ENCODE results near the gene TRIM38.
"Not testable (repeated sequence)": the region's sequence is repeated elsewhere in the genome, so short reads cannot be mapped to it uniquely, and the experiment has no call there.

TRIM38 gene, protein sequence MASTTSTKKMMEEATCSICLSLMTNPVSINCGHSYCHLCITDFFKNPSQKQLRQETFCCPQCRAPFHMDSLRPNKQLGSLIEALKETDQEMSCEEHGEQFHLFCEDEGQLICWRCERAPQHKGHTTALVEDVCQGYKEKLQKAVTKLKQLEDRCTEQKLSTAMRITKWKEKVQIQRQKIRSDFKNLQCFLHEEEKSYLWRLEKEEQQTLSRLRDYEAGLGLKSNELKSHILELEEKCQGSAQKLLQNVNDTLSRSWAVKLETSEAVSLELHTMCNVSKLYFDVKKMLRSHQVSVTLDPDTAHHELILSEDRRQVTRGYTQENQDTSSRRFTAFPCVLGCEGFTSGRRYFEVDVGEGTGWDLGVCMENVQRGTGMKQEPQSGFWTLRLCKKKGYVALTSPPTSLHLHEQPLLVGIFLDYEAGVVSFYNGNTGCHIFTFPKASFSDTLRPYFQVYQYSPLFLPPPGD

DNA sequence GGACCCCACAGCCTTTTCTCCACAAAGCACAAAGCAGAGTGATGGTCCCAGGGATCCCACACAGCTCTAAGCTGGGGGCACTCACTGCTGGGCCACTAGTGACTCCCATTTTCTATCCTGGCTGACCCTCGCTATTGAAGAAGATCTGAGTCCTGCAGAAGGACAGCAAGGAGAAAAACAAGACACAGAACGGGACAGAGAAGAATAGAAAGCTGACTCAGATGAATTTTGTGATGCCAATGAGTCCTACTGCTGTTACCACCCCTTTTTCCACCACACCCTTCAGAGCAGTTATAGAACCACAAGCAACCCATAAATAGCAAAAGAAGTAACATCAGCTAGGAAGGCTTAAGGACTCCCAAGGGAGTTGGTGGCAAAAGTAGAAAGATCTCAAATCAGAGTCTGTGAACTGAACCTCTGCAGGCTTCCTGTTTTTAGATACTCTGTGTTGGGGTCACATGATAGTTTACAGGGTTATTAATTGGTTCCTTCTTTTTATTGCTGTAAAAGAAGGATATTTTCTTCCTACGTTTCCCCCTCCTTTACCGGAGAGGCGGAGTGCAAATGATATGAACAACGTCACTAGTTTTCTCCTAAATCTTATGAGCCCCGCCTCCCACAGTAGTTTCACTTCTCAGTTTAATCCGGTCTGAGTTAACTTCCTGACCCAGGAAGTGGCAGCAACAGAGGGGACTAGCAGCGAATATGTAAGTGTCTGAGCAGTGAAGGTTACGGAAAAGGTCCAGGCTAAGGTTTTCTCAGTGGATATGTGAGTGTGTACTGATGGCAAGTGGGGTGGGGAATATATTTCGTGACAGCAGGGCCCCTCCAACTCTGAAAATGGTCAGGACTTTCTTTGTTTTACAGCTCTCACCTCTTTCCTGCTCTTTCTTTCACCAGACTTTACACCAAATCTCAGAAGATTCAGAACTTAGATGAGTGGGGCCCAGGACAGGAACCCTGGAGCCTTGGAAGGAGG, at the start of gene TRIM38:
TRIM38 (plus strand) TSS at position 654 of the 979 bp plus-strand sequence. CDS start 3,721 bp downstream, outside the sequence.
- DNase-seq (ENCODE audit: low read depth) = peak; percentile 52

DNA sequence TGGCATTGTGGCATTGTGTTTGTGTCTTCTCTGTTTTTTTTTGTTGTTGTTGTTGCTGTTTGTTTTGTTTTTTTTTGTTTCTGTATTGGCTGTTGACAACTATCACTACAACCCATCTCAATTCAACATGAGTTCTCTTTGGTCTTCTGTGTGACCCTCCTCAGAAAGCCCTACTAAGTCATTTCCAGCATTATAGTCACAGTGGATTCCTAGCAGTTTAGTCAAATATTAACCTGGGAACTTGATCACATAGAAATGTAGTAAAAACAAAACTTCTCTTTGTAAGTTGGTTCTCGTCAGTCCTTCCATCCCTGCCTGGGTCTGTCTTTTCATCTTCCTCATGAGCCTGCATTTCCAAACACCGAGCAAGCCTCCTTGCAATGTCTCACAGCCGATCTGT, 48.9 kb upstream of the TRIM38 start:
- no peak for DNase-seq (ENCODE audit: low read depth)

DNA sequence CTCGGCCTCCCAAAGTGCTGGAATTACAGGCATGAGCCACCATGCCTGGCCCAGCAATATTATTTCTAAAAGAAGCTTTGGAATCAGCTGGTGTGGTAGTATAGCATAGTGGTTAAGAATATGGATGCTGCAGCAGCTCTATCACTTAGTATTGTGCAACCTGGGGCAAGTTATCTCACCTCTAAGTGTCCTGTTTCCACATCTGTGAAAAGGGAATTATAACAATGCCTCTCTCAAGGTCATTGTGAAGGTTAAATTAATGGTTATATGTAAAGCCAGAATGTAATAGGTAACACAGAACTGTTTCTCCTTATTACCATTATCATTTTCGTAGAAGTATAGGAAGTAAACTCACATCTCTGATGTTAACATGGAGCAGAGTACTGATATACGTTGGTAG, 46.3 kb upstream of the TRIM38 start:
- no peak for DNase-seq (ENCODE audit: low read depth)

DNA sequence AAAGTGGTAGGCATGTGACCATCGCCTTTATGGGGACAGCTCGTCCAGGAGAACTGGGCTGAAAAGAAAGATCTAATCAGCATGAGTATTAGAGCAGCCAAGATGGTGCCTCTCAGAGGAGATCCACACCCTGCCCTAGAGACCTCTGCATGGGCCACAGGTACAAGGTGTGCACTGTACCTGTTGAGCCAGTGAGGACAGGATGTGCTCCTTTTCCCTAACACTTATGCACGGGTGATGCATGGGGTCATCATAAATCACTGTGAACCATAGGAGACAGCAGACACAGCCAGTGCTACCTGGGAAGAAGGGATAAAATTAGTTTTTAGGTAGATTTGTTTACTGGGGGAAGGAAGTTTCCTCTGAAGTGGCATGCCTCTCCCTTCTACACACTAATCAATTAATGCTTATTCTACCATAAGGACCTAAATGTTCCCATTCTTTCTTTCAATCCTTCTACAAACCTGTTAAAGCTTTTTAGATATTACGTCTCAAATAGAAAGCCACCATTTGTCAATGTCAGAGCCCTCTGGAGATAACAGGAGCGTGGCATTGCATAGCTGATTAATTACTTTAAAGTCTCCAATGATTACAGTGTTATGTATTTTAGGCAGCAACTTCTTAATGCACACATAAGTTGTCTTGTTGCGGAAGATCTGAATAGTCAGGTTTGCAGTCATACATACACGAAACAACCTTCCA, 45.7 kb upstream of the TRIM38 start:
- DNase-seq (ENCODE audit: low read depth) = no peak

DNA sequence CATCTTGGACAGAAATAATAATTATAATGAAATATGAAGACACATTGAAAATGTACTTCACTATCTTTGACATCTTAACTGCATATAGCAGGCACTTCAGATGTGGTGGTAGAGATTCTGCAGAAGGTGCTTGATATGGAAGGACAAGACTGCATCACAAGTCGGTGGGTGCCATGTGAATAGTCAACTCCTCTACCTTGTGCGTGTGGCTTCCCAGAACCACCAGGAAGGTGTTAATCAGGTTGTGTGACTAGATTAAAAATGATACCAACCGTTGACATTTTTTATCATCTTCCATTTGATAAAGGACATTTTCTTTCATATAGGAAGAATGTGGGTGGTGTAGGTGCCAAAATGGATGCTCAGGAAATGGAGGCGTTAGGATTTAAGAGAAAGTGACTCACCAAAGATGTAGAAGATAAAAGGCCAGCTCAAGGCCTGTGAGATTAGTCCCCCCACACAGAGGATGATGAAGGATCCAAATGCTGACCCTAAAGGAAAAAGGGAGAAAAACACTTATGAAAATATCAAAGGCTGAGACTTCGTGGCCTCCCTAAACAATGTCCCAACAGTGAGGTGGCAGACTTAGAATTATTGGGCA, 44.4 kb upstream of the TRIM38 start:
- DNase-seq (ENCODE audit: low read depth) = no peak

DNA sequence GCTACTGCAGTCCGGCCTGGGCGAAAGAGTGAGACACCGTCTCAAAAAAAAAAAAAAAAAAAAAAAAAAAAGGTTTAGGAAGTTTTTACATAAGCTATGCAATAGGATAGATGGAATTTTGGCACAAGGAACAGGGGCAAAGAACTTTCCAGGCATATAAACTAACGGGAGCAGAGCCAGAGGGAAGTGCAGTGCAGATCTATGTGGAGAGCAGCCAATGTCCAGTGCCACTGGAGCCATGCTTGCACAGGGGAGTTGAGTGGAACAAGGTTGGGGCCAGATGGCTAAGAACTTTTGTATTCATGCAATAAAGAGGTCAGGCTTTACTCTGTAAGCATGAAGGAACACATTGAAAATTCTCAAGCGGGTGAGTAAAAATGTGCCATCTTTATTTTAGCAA, 42.9 kb upstream of the TRIM38 start:
- DNase-seq (ENCODE audit: low read depth) = no peak

DNA sequence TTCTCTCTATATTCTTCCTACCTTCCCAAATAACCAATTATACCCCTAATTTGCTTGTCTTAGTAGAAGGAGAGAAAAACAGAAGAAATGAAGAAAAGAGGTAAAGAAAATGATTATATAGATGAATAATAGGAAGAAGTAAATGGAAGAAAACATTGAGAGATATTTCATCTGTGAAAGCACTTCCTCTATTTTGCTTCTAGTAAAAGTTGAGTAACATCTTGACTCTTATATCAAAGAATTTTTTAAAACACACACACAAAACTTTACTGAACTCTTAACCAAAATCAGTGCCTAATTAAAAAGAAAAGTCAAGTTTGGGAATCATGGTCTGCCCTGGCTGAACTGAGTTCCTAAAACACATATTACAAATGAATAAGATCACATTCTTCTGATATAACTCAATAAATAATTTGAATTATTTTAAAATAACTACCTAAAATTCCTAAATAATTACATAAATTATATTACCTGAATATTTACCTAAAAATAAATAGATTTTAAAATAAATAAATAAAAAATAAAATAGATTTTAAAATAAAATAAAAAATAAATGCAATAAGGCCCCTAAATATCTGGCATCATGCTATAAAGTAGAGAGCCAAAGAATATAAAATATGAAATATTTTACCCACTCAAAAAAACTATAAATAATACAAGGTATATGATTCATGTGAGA, 40.9 kb upstream of the TRIM38 start:
- no peak for DNase-seq (ENCODE audit: low read depth)

DNA sequence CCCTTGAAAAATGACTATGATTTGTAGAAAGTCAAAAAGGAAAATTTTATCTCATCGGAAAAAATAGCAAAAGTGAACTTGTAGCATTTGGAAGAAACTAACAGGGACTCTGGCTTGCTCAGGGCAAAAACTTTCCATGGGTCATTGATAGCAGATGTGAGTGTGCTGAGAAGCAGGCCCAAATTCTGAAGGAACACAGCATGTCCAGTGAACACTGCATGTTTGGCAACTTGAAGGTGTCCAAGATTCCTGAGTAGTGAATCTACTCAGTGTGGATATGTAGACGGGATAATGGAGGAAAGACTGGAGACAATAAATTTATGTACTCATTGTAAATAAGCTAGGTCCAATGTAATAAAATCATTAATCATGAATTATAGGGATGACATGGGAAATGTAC, 40.3 kb upstream of the TRIM38 start:
- DNase-seq (ENCODE audit: low read depth) = no peak

DNA sequence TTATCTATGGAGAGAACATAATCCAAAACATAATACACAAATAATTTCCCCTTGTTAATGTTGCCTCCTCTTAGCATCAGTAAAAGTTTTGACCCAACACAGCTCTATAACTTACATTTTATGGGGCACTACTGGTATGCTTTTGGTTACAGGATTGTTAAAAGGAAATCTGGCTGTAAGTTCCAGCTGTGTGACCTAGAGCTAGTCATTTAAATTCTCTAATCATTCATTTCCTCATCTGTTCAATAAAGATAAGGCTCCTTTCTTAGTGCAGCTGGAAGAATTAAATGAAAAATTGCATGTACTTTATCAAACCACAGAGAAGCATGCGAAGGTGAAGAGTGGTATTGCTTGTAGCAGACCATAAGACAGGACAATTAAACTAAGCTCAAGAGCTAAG, 36.7 kb upstream of the TRIM38 start:
- no peak for DNase-seq (ENCODE audit: low read depth)

DNA sequence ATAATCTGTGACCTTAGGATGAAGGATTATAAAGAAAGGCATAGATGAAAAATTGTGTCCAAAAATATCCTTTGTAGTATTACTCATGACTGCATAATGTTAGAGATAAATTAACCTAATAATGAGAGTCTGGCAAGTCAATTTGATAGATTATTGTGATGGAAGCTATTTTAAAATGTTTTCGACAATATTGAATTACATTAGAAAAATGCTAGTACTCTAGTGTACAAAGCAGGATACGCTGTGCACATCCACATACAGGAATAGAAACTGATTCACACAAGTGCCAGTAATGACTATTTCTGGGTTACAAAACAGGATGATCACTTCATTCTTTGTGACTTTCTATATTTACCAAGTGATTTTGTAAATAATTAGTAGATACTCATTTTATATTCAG, 35.4 kb upstream of the TRIM38 start:
- no peak for DNase-seq (ENCODE audit: low read depth)

DNA sequence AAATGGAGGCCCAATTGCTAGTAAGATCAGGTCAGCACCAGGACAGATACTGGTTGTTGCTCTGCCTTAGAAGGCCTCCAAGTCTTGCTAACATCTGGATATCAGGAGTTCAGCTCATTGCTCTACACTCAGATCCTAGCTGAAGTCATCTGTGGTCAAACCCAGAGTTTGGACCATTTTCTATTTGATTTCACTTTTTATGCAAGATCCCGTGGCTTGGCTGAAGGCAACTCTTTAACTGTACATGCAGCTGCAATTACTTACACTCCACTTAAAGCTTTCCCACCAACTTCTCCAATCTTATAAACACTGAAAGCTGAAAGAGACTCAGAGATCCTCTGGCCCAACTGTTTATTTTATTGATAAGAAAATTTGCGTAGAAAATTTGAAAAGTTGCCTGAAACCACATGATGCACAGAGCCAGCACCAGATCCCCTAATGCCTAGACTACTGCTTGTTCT, 34.8 kb upstream of the TRIM38 start:
- no peak for DNase-seq (ENCODE audit: low read depth)

DNA sequence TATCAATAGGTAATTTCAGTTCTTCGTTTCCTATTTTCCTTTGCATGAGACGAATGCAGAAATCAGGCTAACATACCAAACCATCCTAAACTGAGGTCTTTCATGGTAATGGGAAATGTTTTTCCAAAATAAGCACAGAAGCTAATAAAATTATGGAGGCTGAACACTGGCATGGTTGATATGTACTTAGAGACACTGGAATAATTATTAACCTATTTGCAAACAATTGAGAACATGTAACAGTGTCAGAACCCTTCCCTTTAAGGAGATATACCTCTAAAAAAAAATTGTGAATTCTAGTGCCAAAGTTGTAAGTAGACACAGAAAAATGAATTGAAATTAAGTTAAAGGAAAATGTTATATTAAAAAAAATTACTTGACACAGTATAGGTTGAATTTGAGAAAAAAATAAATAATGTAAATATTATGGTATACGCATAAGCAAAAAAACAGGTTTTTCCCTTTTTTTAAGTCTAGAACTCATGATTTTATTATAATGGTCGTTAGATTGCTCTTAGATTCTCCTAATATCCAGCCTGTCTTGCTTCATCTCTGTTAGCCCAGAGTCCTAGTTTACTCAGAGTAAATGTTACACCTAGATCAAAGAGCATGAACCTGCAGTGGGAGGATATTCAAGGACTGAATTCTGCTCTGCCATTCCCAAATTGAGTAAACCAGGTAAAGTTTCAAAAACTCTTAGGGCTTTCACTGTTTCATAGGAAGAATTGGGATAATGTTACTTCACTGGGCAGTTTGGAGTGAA, 33.9 kb upstream of the TRIM38 start:
- DNase-seq (ENCODE audit: low read depth) = no peak

DNA sequence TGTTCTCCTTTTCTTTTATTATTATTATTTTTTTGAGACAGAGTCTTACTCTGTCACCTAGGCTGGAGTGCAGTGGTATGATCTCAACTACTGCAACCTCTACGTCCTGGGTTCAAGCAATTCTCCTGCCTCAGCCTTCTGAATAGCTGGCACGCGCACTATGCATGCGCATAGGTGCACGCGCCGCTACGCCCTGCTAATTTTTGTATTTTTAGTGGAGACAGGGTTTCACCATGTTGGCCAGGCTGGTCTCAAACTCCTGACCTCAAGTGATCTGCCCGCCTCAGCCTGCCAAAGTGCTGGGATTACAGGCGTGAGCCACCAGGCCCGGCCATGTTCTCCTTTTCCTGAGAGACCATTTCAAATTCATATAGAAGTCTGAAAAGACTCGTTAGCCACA, 32.8 kb upstream of the TRIM38 start:
- DNase-seq (ENCODE audit: low read depth) = not testable (repeated sequence)

DNA sequence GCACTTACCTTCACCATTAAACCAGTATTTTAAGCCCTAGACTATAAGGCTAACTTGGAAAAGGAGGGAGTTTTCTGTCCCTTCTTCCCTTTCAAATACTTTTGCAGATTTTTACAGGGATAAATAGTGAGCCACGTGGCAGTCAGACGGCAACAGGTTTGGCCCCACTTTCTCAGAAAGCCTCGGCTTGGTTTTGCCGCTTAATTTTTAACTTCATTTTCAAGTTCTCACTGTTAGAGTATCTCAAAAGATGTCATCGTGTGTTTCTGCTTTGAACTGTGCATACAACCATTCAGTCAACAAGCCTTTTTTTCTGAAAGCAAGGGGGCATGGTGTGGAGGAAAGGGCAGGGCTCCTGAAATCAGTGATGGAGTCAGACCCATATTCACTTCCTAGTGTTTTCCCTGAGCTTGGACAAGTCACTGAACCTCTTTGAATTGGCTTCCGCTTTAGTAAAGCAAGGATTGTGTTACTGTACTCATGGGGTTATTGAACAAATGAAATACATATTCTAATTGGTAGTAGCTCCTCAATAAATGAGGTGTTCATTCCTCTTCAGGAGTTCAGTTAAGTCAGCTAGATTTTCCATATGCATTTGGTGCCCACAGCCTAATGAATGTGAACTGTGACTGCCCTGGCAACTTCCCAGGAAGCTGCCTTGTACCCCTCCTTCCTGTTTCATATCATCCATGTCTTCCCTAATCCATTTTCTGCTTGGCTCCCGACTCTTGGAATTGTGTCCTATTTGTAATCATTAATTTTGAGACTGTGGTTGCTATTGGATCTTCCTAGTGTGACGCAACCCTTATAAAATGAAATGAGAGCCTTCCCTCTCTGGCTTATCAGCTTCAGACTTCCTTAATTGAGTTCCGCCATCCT, 31.8 kb upstream of the TRIM38 start, which contains the start of gene SLC17A2:
SLC17A2 (minus strand) TSS at position 160 of the 879 bp plus-strand sequence. CDS start 4,895 bp downstream, outside the sequence.
- DNase-seq (ENCODE audit: low read depth) = no peak

DNA sequence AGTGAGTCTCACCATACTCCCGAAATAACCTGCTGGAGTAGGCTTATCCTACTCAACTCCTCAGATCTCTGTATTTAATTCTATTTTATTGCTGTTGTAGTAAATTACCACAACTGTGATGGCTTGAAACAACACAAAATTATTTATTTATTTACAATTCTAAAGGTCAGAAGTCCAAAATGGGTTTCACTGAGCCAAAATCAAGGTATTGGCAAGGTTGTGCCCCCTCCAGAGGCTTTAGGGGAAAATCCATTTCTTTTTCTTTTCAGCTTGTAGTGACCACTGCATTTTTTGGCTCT, 31.2 kb upstream of the TRIM38 start:
- DNase-seq (ENCODE audit: low read depth) = no peak

DNA sequence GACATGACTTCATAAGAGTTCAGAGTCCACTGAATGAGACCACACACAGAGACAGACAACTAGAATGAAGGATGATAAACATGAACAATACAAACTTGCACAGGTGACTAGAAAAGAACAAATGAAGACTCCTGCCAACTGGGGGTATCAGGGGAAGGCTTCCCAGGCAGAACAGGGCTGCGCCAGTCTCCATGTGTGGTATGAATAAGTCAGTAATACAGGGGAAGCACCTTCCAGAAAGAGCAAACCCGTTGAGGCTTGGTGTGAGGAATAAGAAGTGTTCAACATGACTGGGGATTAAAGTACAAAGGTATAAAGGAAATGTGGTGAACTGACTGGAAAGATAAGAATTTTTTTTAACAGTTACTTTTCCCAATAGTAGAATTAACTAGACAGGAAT, 28.4 kb upstream of the TRIM38 start:
- no peak for DNase-seq (ENCODE audit: low read depth)

DNA sequence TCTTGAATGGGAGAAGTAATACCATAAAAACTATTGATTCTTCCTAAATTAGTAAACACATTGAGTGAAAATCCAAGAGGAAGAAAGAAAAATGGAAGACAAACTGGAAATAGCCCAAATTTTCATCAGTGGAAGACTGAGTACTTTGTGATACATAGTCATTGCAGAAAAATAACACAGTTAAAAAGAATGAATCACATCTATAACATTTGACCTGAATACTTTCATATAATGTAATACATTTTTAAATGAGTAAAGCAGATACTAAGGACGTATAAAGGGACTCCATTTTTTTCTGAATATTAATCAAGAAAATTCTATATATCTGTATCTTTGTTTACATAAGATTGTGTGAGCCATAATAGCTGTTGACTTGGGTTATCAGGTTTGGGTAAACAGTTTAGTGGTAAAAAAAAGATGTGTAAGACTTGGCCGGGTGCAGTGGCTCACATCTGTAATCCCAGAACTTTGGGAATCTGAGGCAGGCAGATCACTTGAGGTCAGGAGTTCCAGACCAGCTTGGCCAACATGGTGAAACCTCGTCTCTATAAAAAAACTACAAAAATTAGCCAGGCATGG, 27.8 kb upstream of the TRIM38 start:
- no peak for DNase-seq (ENCODE audit: low read depth)

DNA sequence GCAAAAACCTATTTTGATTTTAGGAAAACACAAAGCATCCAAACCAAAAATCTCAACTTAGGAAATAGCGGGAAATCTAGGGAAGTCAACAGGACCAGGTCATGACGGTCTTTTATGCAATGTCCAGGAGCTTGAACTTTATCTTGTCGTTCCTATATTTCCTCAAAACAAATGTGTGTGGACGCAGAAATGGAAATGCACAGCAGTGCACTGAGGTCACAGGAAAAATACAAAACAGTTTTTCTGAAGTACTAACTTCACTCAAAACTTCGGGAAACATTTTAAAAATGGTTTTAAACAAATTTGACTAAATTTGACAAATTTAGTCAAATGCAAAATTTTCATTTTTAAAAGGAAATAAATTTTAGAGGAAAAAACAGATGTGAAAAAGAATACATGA, 26.6 kb upstream of the TRIM38 start:
- DNase-seq (ENCODE audit: low read depth) = no peak

DNA sequence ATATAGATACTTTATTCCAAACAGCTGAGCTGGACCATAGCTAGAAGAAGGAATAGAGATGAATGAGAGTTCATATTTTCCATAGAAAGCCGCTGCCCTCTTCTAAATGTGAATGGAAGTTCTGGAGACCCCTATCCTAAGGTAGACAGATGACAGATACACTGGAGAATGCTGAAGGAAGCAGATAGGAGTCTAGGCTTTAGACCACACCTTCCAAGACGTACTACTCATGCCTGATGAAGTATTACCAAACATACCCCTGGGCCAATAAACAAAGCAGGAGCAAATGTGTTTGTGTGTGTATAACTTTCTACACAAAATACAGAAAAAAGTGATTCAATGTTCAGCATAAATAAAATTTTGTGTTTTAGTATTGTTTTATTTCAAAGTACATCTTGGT, 23.0 kb upstream of the TRIM38 start:
- no peak for DNase-seq (ENCODE audit: low read depth)

Measured in stimulated activated CD8-positive, alpha-beta memory T cell treated with anti-CD3 and anti-CD28 coated beads, Interleukin-15, amount 100 ng/mL, for 1 hour (primary cell).